Amygdala (tissue), 56 donors: Measurements from ENCODE around the gene CTSC.
"Not testable (repeated sequence)": the region's sequence is repeated elsewhere in the genome, so short reads cannot be mapped to it uniquely, and the experiment has no call there.

Experiments used
- DNase-seq, 56 donors: peaks; one replicate each; lab custom pipeline; 2025; lab: John Stamatoyannopoulos, UW

Gene CTSC

DNA sequence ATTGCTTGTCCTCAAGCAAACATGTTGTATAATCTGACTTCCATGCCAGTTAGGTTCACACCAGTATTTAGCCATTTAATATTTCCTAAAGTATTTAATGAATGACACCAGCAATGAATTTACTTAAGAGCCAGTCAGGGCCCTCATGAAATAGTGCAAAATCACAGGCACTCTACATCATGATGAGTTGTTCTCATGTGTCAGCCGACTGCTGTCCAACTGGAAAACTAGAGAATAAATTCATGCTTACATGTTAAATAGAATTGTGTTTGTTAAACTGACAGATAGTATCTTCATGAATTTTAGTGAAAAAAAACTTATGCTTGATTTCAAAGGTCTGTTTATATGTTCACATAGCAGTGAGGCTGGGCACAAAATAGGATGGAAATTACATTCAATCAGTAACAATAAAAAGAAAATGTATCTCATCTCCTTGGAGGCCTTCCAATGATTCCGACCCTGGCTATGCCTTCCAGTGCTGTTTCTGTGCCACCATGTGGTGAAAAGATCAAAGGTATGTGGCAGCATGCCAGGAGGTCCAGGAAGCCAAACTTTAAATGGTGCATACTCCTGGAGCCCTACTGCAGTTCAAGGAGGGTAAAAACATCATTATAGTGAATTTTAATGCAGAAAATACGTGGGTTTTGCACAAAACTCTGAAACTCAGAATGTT lies 45.2 kb downstream of the CTSC start:
- peak in 1 of 56 donors; percentile 3 for DNase-seq

DNA sequence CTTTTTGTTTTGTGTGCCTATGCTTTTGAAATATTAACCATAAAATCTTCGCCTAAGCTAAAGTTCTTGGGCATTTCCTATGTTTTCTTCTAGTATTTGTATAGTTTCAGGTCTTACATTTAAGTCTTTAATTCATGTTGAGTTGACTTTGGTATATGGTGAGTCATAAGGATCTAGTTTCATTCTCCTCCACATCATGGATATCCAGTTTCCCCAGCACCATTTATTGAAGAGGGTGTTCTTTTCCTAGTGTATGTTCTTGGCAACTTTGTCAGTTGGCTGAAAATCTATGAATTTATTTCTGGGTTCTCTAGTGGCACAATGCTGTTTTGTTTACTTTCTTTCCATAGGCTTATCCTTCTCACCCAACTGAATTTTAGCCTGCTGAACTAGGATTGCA lies 49.0 kb downstream of the CTSC start:
- no peak for DNase-seq

DNA sequence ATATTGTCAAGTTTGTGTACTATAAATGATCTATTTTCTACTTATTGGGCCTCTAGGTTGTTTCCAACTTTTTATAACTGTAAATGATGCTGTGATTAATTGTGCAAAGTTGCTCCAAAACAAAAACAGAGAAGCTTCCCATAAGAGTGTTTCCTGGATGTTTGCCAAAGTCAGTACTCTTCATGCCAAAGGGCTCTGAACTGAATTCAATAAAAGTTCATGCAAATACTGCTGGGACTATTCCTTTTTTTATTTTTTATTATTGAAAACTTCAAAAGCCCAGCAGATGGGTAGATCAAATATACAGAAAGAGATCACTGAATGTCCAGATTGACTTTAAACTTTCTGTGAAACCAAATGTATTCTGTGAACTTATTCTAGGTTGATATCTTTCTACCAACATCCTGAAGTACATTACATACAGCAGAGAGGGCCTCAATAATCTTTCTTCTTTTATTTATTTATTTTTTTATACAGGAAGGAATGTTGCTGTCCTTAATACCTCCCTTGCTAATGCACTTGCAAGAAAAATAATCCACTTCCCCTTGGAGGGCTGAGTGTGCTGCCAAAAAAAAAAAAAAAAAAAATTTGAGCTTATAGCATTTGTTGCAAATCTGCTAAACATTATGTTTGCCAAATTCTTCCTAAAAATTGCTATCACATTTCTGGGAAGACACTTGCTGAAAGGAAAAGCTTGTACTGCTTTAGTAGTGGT lies 53.0 kb downstream of the CTSC start:
- no peak for DNase-seq

DNA sequence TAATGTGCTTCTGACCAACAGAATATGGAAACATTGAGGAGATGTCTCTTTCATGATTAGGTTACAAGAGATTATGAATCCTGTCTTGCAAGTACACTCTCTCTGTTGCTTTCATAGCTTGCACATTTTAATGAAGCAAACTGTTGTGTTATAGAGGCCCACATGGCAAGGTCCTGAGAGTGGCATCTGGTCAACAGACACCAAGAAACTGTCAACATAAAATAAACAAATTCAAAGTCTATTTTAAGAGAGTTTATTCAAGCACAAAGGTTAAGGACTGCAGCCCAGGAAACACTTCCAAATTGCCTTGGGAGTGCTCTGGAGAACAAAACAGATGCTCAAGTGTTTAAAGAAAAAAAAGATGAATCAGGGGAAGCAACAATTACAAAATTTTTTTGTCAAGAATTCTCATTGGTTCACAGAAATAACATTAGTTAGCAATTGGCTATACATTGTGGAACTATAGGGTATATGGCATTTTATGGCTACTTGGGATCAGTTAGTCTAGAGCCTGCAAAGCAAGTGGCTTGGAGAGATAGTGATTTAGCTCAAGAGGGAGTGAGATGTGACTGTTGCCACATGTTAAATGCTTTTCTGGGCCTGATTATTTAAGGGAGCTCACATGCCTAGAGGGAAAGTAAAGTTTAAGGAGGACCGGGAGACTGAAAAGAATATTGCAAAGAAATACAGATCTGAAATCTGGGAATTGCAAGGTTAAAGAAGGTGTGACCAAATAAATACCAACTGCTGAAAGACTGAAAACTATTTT lies 54.6 kb downstream of the CTSC start:
- DNase-seq, result no peak

DNA sequence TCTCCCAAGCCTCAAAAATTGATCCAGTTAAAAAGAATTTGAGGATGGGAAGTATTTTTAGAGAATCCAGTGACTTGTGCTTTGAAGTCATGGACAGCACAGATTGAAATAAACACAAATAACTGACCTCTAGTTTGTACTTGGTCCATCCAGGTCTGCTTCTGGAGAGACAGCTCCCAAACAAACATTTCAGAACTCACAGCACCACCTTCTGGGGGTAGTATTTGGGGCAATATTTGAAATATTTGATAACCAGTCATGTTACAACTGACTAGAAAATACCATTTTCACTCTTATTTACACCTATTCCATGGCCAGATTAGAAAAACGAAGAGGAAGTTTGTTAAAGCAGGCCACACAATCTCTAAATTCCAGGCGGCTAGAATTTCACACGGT lies 56.2 kb downstream of the CTSC start:
- DNase-seq, result no peak

DNA sequence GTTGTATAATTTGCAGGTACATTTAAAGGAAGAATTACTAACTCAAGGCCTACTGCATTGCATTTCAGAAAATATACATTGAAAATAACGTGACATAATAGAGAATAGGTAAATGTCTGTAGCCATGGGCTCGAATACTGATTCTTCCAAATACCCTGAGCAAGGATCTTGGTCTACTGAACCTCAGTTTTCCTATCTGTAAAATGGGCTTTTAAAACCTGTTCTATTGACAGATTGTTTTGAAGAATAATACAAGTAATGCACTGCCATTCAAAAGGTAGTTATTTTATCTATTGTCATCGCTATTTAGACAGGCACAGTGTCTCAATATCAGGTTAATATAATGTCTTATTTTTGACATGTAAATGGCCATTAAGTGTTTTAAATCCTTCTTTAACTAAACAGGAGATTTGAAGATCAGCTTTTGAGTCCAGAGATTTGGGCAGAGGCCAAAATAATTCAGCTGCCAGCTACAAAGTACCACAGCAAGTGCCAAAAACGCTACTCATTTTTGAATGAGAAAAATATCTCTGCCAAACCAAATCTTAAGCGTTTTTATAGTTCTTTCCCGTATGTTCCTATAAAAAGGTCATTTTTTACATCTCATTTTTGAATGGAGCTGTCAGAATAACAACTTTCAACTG lies 56.7 kb downstream of the CTSC start:
- DNase-seq, result peak in 2 of 56 donors; percentile 1 to 2

DNA sequence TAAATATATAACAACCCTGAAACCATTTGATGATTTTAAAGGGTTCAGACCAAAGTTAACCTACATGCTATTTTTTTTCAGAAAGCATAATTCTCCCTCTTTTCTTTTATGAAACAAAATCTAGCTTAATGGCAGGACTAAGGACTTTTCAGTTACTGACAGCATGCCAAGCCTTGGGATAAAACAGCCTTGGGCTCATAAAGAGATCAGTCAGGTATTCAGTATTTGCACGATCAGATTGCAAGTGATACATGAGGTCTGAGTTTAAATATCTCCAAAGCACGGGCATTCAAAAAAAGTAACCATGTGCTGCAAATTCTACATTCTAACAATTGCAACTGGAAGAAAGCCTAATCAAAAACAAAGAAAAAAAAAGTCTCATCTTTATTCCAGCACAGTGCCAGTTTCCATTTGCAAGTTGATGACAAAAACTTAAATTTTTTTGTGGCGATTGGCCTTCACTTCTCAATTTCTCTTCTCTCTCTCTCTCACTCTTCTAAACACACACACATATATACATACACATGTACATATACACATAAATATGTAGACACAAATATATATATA lies 60.1 kb downstream of the CTSC start:
- no peak for DNase-seq

DNA sequence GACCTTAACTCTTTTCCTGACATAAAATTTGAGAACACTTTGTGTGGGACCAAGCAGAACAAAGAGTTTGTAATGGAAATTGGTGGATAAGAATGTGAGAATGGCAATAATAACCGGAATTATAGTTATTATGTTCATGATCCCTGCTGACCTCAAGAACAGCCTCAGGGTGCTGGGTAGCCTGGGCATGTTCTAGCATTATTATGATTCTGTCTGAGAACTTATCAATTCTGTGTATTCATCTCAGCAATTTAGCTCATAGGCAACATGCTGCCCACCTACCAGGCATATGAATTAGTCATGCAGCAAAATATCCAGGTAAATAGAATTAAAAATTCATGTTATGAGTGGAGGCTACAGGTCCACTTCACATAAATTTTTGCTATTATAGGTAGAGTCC lies 61.9 kb downstream of the CTSC start:
- no peak for DNase-seq

DNA sequence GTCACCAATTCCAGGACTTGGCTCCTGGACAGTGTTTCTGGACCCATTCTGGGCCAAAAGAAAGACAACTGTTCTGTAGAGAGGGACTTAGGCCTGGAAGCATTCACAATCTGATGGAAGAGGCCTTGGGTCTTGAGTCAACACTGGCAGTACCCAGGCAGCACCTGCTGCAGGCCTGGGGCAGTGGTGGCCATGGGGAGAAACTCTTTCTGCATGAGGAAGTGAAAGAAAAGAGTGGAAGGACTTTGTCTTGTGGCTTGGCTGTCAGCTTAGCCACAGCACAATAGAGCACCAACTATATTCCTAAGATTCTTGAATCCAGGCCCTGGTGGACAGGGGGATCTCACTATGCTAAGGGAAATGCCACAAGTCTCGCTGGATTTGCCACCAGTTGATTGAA lies 70.6 kb downstream of the CTSC start:
- peak in 3 of 56 donors; percentile 0 to 1 (median 1) for DNase-seq

DNA sequence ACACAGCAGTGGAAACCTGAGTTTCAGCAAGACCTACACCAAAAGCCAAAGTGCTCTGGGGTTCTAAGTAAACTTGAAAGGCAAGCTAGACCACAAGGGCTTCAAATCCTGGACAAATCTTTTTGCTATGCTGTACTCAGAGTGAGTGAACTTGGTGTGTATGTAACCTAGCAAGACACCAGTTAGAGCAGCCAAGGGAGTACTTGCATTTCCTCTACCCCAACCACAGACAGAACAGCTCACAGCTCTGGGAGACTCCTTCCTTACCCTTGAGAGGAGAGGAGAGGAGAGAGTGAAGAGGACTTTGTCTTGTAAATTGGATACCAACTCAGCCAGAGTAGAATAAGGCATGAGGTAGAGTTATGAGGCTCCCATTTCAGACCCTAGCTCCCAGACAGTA lies 71.4 kb downstream of the CTSC start:
- DNase-seq, result no peak

DNA sequence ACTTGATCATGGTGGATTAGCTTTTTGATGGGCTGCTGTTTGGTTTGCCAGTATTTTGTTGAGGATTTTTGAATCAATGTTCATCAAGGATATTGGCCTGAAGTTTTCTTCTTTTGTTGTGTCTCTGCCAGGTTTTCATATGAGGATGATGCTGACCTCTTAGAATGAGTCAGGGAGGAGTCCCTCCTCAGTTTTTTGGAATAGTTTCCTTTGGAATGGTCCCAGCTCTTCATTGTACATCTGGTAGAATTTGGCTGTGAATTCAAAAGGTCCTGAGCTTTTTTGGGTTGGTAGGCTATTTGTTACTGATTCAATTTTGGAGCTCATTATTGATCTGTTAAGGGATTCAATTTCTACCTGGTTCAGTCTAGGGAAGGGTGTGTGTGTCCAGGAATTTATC lies 78.1 kb downstream of the CTSC start:
- DNase-seq, result no peak

DNA sequence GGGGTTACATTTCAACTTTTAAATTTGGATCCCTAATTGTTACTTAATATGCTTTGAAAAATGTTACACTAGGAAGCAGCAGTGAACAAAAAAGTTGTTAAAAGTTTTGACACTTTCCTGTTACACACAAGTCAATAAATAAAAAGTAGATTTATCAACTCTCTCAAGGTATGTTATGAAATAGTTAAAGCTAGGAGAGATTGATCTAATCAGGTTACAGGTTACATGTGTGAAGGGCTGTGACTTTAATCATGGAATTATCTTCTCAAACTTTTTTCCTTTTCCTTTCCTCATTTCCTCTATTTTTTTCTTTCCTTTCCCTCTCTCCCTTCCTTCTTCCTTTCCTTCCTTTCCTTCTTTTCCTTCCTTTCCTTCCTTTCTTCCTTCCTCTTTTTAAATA lies 85.3 kb downstream of the CTSC start:
- no peak for DNase-seq

DNA sequence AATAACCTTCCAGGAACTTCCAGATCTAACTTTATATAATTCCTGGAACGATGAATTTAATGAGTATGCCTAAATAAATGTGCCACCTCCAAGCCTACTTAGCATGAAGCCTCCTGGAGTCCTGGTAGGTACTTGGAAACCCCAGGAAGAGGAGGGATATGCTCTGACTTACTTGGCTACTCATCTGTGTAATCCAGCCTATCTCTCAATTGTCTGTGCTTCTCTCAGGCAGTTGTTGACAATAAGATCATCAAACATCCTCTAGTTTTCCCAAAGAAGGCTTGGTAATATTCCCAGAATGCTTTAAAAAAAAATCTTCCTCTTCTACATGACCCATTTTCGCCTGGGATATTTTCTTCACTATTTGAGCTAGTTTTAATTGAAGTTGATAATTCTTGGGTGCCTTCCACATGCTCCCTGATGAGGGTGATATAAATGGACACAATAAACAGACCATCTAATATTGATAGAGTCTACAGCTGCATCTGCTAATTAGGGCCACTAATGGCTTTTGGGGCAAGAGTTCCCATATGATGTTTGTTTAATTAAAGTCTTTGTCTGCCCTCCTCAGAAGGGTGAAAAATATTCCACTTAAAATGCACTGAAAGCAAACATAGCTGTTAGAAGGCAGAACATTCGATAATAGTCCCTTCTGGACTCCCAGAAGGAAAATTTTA lies 86.8 kb downstream of the CTSC start:
- DNase-seq, result no peak

DNA sequence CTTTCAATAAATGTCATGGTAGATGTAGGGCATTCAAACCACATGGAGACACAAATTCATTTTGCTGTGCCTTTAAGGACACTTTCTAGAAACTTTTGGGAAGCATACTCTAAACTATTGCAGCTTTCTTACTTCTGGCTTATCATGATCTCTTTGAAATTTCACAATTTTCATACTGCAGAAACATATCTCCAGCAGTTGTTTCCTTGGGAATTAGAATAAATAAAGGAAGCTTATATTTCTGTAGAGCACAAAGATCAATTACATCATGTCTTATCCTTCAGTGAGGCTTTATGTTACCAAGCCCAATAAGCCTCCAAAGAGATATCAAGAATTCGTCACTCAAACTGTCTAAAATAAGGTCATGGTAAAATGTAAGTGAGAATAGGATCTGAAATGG lies 87.8 kb downstream of the CTSC start:
- DNase-seq, result no peak

DNA sequence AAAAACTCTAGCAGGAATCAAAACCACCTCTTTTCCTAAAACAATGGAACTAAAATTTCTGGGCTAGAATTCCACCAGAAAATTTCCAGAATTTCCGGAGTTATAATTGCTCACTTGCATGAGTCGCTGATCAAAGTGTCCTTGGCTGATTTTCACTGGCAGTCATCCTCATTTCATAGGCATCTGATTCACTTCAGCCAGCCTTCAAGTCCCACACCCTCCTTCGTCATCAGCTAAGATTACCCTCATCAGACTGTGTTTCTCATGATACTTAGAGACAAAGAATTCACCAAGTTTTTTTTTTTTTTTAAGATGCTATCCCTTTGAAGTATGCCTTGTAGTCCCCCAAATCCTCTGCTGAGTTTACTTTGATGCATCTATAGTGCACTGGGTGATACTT lies 90.8 kb downstream of the CTSC start:
- DNase-seq, result no peak

DNA sequence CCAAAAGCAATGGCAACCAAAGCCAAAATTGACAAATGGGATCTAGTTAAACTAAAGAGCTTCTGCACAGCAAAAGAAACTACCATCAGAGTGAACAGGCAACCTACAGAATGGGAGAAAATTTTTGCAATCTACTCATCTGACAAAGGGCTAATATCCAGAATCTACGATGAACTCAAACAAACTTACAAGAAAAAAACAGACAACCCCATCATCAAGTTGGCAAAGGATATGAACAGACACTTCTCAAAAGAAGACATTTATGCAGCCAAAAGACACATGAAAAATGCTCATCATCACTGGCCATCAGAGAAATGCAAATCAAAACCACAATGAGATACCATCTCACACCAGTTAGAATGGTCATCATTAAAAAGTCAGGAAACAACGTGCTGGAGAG lies 92.0 kb downstream of the CTSC start:
- DNase-seq, result not testable (repeated sequence)
